ENCODE results near the gene MPPED1.
A peak's percentile ranks its signal among the peaks of the same experiment; 100 is the strongest.

The MPPED1 gene

GRCh38 chr22:43528601-43529360 is 117.0 kb downstream of the MPPED1 start:
- Histone ChIP-seq H3K4me3 (ENCODE audit: low read depth in 1 of 2, low read length in 2 of 2) (no peak overlapping the region), H3K4me2 (ENCODE audit: insufficient read depth, low read length) (no peak overlapping the region)
- peak; percentile 24 for DNase-seq

GRCh38 chr22:43529461-43529860 is 117.6 kb downstream of the MPPED1 start:
- H2AFZ ChIP-seq (ENCODE audit: low read depth, low read length), result no peak overlapping the region
- ATAC-seq (ENCODE audit: insufficient read depth, low read depth) (no peak), DNase-seq (no peak)
- H3K4me3 ChIP-seq (ENCODE audit: low read depth in 1 of 2, low read length in 2 of 2), result no peak overlapping the region
- no peak overlapping the region for H3K9ac ChIP-seq (ENCODE audit: low read depth, low read length)
- H4K20me1 ChIP-seq (ENCODE audit: insufficient read depth, low read length), result no peaks in the 10 kb centered on the region
- no peaks in the 10 kb centered on the region for H3K9me3 ChIP-seq (ENCODE audit: insufficient read depth, low read length, severe bottlenecking)
- no peak overlapping the region for H3K27ac ChIP-seq (ENCODE audit: low read length)
- H3K4me2 ChIP-seq (ENCODE audit: insufficient read depth, low read length), result no peak overlapping the region
- H3K4me1 ChIP-seq (ENCODE audit: insufficient read depth, low read length), result no peaks in the 10 kb centered on the region
- no peak for TF ChIP-seq EZH2 (IDR thresholded peaks at IDR 0.05; ENCODE audit: borderline replicate concordance, low read depth, low read length, severe bottlenecking)
- no peak for TF ChIP-seq CTCF (IDR thresholded peaks at IDR 0.05; ENCODE audit: borderline replicate concordance, extremely low read depth, low read length, poor library complexity, severe bottlenecking)
- no peaks in the 10 kb centered on the region for H3K79me2 ChIP-seq (ENCODE audit: insufficient read depth, low read length)
- H3K36me3 ChIP-seq (ENCODE audit: insufficient read depth, low read length), result no peaks in the 10 kb centered on the region
- peaks cover 3% of the 10 kb centered on the region for H3K27me3 ChIP-seq (ENCODE audit: insufficient read depth, low read length, poor library complexity)

More at GRCh38 chr22:43528601-43529360, 117.0 kb downstream of the MPPED1 start:
- no peaks in the 10 kb centered on the region for H3K36me3 ChIP-seq (ENCODE audit: insufficient read depth, low read length)
- H3K4me1 ChIP-seq (ENCODE audit: insufficient read depth, low read length), result no peaks in the 10 kb centered on the region
- no peak overlapping the region for H3K9ac ChIP-seq (ENCODE audit: low read depth, low read length)
- H3K9me3 ChIP-seq (ENCODE audit: insufficient read depth, low read length, severe bottlenecking), result no peaks in the 10 kb centered on the region
- no peak overlapping the region for H2AFZ ChIP-seq (ENCODE audit: low read depth, low read length)
- H3K27me3 ChIP-seq (ENCODE audit: insufficient read depth, low read length, poor library complexity), result peaks cover 3% of the 10 kb centered on the region
- no peaks in the 10 kb centered on the region for H4K20me1 ChIP-seq (ENCODE audit: insufficient read depth, low read length)
- H3K27ac ChIP-seq (ENCODE audit: low read length), result no peak overlapping the region
- ATAC-seq (ENCODE audit: insufficient read depth, low read depth), result peak; percentile 58; the same call in 2 of the 3 replicates
- TF ChIP-seq CTCF (IDR thresholded peaks at IDR 0.05; ENCODE audit: borderline replicate concordance, extremely low read depth, low read length, poor library complexity, severe bottlenecking) (no peak), EZH2 (IDR thresholded peaks at IDR 0.05; ENCODE audit: borderline replicate concordance, low read depth, low read length, severe bottlenecking) (no peak)
- H3K79me2 ChIP-seq (ENCODE audit: insufficient read depth, low read length), result no peaks in the 10 kb centered on the region

- DNase-seq (no peak), ATAC-seq (ENCODE audit: insufficient read depth, low read depth) (no peak)
- Histone ChIP-seq H4K20me1 (ENCODE audit: insufficient read depth, low read length) (no peaks in the 10 kb centered on the region), H3K4me2 (ENCODE audit: insufficient read depth, low read length) (no peak overlapping the region), H2AFZ (ENCODE audit: low read depth, low read length) (no peak overlapping the region), H3K36me3 (ENCODE audit: insufficient read depth, low read length) (no peaks in the 10 kb centered on the region), H3K27ac (ENCODE audit: low read length) (no peak overlapping the region), H3K27me3 (ENCODE audit: insufficient read depth, low read length, poor library complexity) (peaks cover 3% of the 10 kb centered on the region), H3K79me2 (ENCODE audit: insufficient read depth, low read length) (no peaks in the 10 kb centered on the region), H3K9me3 (ENCODE audit: insufficient read depth, low read length, severe bottlenecking) (no peaks in the 10 kb centered on the region), H3K4me3 (ENCODE audit: low read depth in 1 of 2, low read length in 2 of 2) (no peak overlapping the region), H3K4me1 (ENCODE audit: insufficient read depth, low read length) (no peaks in the 10 kb centered on the region), H3K9ac (ENCODE audit: low read depth, low read length) (no peak overlapping the region)
- no peak for TF ChIP-seq CTCF (IDR thresholded peaks at IDR 0.05; ENCODE audit: borderline replicate concordance, extremely low read depth, low read length, poor library complexity, severe bottlenecking)
- TF ChIP-seq EZH2 (IDR thresholded peaks at IDR 0.05; ENCODE audit: borderline replicate concordance, low read depth, low read length, severe bottlenecking), result no peak
These were observed 118.1 kb downstream of the MPPED1 start for GRCh38 chr22:43529934-43530333.
